ENCODE measurements around the gene MACROD1. TPM values are rescaled to one million over a fixed set of nuclear protein-coding genes. Genes with fewer than 3 reads are reported as not detected.

Gene MACROD1
- total RNA-seq, 6 experiments from 2014 or later = 11.8 to 17.0 (median 13.1) TPM

DNA sequence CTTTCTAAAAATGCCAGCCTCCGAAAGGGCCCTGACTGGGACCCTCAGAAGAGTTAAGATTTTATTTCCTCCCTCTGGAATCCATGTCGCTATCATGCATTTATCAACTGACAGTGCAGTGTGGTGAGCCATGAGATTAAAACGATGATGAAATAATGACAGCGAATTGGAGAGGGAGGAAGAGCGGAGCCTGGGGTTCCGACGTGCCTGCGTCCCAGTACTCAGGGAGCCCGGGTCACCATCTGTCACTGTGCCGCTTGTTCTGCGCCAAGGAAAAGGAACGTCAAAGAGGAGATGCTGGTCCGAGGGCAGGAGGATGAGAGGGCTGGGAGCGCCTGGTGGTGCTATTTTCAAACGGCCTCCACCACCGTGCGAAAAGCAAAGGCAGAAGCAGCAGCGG, 46.2 kb downstream of the MACROD1 start:
- Mint-ChIP-seq H3K4me3 (no peak overlapping the region), H3K27me3 (ENCODE audit: insufficient read depth) (peaks cover 12% of the 10 kb centered on the region; the same call in 1 of the 2 replicates)

DNA sequence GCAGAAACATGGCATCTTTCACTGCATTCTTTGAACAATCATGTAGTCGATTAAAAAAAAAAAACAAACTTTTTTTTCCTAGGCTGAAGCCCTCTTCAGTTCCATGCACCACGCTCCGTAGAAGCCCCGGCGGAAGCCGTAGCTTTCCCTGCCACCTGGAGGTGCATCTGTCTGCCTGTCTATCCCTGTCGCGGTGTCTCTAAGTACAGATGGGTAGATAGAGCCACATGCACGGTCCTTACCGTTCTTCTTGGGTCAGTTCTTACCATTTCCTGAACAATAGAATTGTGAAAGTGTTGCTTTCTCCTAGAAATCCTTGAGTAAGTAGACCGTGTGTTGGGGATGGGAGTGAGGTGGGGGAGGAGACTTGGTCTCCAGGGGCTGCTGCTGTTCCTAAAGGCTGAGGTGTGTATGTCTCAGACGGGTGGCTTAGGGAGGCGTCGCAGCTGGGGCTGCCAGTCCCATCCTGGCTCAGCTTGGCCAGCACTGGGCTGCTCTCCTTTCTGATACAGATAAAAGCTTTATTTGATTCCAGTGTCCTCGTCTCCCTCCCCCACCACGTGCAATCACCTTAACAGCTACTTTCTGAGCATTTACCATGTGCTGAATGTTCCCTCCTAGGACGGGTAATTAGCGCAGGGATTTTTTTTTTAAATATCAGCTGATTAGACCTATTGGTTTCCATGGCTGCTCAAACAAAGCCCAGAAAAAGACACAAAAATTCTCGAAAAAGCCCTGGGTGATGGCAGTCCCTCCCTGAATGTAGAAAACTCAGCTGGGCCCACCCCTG, 46.8 kb downstream of the MACROD1 start:
- H3K27me3 Mint-ChIP-seq (ENCODE audit: insufficient read depth) = peaks cover 10% of the 10 kb centered on the region; the same call in 1 of the 2 replicates
- peaks cover 32% of the 10 kb centered on the region for H3K4me1 Mint-ChIP-seq (ENCODE audit: low read depth)
- DNase-seq = no peak
- no peaks in the 10 kb centered on the region for H3K9me3 Mint-ChIP-seq
- no peaks in the 10 kb centered on the region for H3K36me3 Mint-ChIP-seq (ENCODE audit: low read depth)
- TF ChIP-seq, protein P1, sequence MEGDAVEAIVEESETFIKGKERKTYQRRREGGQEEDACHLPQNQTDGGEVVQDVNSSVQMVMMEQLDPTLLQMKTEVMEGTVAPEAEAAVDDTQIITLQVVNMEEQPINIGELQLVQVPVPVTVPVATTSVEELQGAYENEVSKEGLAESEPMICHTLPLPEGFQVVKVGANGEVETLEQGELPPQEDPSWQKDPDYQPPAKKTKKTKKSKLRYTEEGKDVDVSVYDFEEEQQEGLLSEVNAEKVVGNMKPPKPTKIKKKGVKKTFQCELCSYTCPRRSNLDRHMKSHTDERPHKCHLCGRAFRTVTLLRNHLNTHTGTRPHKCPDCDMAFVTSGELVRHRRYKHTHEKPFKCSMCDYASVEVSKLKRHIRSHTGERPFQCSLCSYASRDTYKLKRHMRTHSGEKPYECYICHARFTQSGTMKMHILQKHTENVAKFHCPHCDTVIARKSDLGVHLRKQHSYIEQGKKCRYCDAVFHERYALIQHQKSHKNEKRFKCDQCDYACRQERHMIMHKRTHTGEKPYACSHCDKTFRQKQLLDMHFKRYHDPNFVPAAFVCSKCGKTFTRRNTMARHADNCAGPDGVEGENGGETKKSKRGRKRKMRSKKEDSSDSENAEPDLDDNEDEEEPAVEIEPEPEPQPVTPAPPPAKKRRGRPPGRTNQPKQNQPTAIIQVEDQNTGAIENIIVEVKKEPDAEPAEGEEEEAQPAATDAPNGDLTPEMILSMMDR (IDR thresholded peaks at IDR 0.05) = no peak
- no peak overlapping the region for H3K27ac Mint-ChIP-seq
- H3K4me3 Mint-ChIP-seq = no peak overlapping the region

More for the DNA sequence above, 46.2 kb downstream of the MACROD1 start:
- H3K36me3 Mint-ChIP-seq (ENCODE audit: low read depth) = no peaks in the 10 kb centered on the region
- peak overlapping the region; percentile 58 for H3K27ac Mint-ChIP-seq
- TF ChIP-seq, protein P1 (IDR thresholded peaks at IDR 0.05) = no peak
- H3K9me3 Mint-ChIP-seq = no peaks in the 10 kb centered on the region
- no peak for DNase-seq
- peaks cover 32% of the 10 kb centered on the region for H3K4me1 Mint-ChIP-seq (ENCODE audit: low read depth)

DNA sequence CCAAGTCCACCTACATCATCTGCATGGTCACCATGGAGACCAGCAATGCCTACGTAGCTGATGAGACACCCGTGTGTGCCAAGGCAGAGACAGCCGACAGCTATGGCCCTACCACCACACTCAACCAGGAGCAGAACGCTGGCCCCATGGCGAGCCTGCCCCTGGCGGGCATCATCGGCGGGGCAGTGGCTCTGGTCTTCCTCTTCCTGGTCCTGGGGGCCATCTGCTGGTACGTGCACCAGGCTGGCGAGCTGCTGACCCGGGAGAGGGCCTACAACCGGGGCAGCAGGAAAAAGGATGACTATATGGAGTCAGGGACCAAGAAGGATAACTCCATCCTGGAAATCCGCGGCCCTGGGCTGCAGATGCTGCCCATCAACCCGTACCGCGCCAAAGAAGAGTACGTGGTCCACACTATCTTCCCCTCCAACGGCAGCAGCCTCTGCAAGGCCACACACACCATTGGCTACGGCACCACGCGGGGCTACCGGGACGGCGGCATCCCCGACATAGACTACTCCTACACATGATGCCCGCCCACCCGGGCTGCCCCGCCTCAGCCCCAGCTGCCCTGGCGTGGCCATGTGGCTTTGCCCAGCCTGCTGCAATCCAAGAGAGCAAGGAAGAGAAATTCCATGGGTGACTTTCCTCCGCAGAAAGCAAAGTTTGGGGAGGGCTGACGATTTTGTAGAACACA, 48.0 kb downstream of the MACROD1 start:
- H3K4me3 Mint-ChIP-seq = no peak overlapping the region
- peaks cover 31% of the 10 kb centered on the region for H3K4me1 Mint-ChIP-seq (ENCODE audit: low read depth)
- TF ChIP-seq, protein P1 (IDR thresholded peaks at IDR 0.05) = no peak
- H3K36me3 Mint-ChIP-seq (ENCODE audit: low read depth) = no peaks in the 10 kb centered on the region
- H3K27ac Mint-ChIP-seq = no peak overlapping the region
- peaks cover 6% of the 10 kb centered on the region; the same call in 1 of the 2 replicates for H3K27me3 Mint-ChIP-seq (ENCODE audit: insufficient read depth)
- no peak for DNase-seq
- no peaks in the 10 kb centered on the region for H3K9me3 Mint-ChIP-seq

DNA sequence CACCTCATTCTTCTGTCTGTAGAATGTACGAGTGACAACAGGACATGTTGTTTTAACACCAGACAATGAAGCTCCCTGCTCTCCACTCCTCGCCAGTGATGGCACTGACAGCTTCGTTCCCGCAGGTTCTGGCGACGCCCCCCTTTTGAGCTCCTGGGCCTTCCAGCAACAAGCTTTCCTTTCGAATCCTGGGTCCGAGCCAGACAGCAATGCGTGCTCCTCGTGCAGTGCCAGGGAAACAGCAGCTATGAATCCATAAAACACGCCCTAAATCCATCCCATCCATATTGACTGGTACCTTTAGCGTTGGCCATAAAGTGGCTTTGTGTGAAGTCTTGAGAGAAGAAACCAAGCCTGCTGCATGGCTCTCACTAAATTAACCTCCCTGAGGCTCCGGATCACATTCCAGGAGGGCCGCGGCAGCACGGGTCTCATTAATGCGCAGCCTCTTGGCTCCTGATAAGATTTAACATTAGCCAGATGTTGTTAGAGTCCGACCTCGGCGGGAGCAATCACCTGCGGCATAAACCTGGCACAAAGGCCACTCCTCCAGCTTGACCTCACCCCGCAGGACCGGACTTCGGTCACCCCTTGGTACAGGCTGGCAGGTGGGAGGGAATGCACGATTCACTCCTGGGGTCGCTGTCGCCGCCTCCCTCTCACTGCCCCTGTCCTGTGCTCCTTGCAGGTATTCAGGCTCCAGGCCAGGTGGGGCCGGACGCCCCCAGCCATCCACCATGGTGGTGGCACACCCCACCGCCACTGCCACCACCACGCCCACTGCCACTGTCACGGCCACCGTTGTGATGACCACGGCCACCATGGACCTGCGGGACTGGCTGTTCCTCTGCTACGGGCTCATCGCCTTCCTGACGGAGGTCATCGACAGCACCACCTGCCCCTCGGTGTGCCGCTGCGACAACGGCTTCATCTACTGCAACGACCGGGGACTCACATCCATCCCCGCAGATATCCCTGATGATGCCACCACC, 50.1 kb downstream of the MACROD1 start:
- Mint-ChIP-seq H3K36me3 (ENCODE audit: low read depth) (no peaks in the 10 kb centered on the region), H3K4me3 (no peak overlapping the region), H3K27ac (no peak overlapping the region), H3K9me3 (no peaks in the 10 kb centered on the region), H3K4me1 (ENCODE audit: low read depth) (peaks cover 10% of the 10 kb centered on the region), H3K27me3 (ENCODE audit: insufficient read depth) (peaks cover 2% of the 10 kb centered on the region; the same call in 1 of the 2 replicates)
- TF ChIP-seq, protein P1 (IDR thresholded peaks at IDR 0.05) = no peak
- no peak for DNase-seq

DNA sequence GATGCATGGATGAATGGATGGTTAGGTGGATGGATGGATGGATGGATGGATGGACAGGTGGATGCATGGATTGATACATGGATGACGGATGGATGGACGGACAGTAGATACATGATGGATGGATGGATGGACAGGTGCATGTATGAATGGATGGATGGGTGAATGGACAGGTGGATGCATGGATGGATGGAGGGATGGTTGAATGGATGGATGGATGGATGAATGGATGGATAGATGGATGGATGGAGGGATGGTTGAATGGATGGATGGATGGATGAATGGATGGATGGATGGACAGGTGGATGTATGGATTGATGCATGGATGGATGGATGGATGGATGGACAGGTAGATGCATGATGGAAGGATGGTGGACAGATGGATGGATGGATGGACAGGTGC, 51.7 kb downstream of the MACROD1 start:
- Mint-ChIP-seq H3K4me1 (ENCODE audit: low read depth) (no peaks in the 10 kb centered on the region), H3K9me3 (no peaks in the 10 kb centered on the region), H3K27ac (no peak overlapping the region), H3K4me3 (no peak overlapping the region), H3K36me3 (ENCODE audit: low read depth) (no peaks in the 10 kb centered on the region), H3K27me3 (ENCODE audit: insufficient read depth) (peaks cover 2% of the 10 kb centered on the region; the same call in 1 of the 2 replicates)
- no peak for DNase-seq
- TF ChIP-seq, protein P1 (IDR thresholded peaks at IDR 0.05) = no peak
